ENCODE results near the gene C6orf132.

Gene C6orf132

GRCh38 chr6:42053601-42054000 is 88.8 kb downstream of the C6orf132 start:
- Histone ChIP-seq H3K36me3 (replicated peaks) (peaks cover 49% of the 10 kb centered on the region), H3K4me3 (ENCODE audit: low read depth, low read length) (no peak overlapping the region), H3K27ac (no peak overlapping the region), H3K27me3 (replicated peaks) (no peaks in the 10 kb centered on the region)
- no peak for TF ChIP-seq CTCF (IDR thresholded peaks at IDR 0.05; ENCODE audit: low read depth, low read length, missing control alignments)
- in situ Hi-C loops (cut with HindIII; ENCODE audit: low pct_ligation_motif_present, low sequenced_read_pairs): no loop called here
- DNase-seq: no peak

GRCh38 chr6:42051268-42051653 is 91.2 kb downstream of the C6orf132 start:
- in situ Hi-C loops (cut with HindIII; ENCODE audit: low pct_ligation_motif_present, low sequenced_read_pairs): no loop called here
- TF ChIP-seq CTCF (IDR thresholded peaks at IDR 0.05; ENCODE audit: low read depth, low read length, missing control alignments): no peak
- H3K27ac ChIP-seq: peak overlapping the region; percentile 94
- H3K36me3 ChIP-seq (replicated peaks): peaks cover 35% of the 10 kb centered on the region
- peak overlapping the region; percentile 92 for H3K4me3 ChIP-seq (ENCODE audit: low read depth, low read length)
- DNase-seq: no peak
- H3K27me3 ChIP-seq (replicated peaks): no peaks in the 10 kb centered on the region
